Neural crest cell (in vitro differentiated cells): Measurements from ENCODE around the gene ITGA2B. TPM values are rescaled to one million over a fixed set of nuclear protein-coding genes. Genes with fewer than 3 reads are reported as not detected.

ENCODE experiments used
- DNase-seq: peaks from one replicate; pipeline ENCODE4 v3.0.0; 2021; ENCODE audit warnings: low read depth, mixed read lengths, low spot score
- H3K27ac Mint-ChIP-seq: one replicate; pipeline ENCODE4 v1.8.0; 2021; ENCODE audit warnings: mild to moderate bottlenecking, mixed read lengths; ENCODE audit not compliant: unreplicated experiment
- H3K27me3 Mint-ChIP-seq: 2 replicates; pipeline ENCODE4 v1.8.0; 2021; ENCODE audit warnings: low read depth, mild to moderate bottlenecking, mixed read lengths
- H3K36me3 Mint-ChIP-seq: 2 replicates; pipeline ENCODE4 v1.8.0; 2021; ENCODE audit warnings: low read depth, mild to moderate bottlenecking, mixed read lengths
- H3K4me1 Mint-ChIP-seq: 2 replicates; pipeline ENCODE4 v1.8.0; 2021; ENCODE audit warnings: mixed read lengths
- H3K4me3 Mint-ChIP-seq: one replicate; pipeline ENCODE4 v1.8.0; 2021; ENCODE audit warnings: mild to moderate bottlenecking, mixed read lengths
- H3K9me3 Mint-ChIP-seq: 2 replicates; pipeline ENCODE4 v1.8.0; 2021; ENCODE audit warnings: mixed read lengths
- total RNA-seq: library from RNA; stranded (reverse); gene quantifications from 2 replicates; pipeline ENCODE4 v1.2.1, GENCODE V29; 2021
- TF ChIP-seq, protein P1 (sequence below): fragments of 200-600 bp; sonication (generic); conservative IDR thresholded peaks from 2 replicates; pipeline ENCODE4 v1.5.0; 2021; ENCODE audit warnings: antibody characterized with exemption, mild to moderate bottlenecking

Gene ITGA2B
- total RNA-seq, 1 donor from 2014 or later, result 7.3 TPM

DNA sequence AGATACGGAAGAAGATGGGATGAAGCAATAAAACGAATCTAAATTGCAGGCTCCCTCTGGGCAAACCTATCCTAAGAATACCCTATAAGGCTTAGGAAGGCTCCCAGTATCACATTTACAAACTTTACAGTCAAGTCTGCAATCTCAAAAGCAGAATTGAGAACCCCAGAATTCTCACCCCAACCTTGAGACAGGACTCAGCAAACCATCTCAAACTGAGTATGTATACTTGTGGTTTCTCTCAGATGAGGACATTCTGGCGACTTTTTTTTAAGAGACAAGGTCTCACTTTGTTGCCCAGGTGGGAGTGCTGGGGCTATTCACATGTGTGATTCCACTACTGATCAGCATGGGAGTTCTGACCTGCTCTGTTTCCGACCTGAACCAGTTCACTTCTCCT lies 19.3 kb upstream of the ITGA2B start:
- no peaks in the 10 kb centered on the region for H3K9me3 Mint-ChIP-seq
- no peak overlapping the region for H3K27ac Mint-ChIP-seq
- no peaks in the 10 kb centered on the region for H3K4me1 Mint-ChIP-seq
- DNase-seq, result no peak
- H3K36me3 Mint-ChIP-seq, result peaks cover 6% of the 10 kb centered on the region
- H3K27me3 Mint-ChIP-seq, result no peaks in the 10 kb centered on the region
- no peak overlapping the region for H3K4me3 Mint-ChIP-seq
- TF ChIP-seq, protein P1, sequence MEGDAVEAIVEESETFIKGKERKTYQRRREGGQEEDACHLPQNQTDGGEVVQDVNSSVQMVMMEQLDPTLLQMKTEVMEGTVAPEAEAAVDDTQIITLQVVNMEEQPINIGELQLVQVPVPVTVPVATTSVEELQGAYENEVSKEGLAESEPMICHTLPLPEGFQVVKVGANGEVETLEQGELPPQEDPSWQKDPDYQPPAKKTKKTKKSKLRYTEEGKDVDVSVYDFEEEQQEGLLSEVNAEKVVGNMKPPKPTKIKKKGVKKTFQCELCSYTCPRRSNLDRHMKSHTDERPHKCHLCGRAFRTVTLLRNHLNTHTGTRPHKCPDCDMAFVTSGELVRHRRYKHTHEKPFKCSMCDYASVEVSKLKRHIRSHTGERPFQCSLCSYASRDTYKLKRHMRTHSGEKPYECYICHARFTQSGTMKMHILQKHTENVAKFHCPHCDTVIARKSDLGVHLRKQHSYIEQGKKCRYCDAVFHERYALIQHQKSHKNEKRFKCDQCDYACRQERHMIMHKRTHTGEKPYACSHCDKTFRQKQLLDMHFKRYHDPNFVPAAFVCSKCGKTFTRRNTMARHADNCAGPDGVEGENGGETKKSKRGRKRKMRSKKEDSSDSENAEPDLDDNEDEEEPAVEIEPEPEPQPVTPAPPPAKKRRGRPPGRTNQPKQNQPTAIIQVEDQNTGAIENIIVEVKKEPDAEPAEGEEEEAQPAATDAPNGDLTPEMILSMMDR, result no peak

DNA sequence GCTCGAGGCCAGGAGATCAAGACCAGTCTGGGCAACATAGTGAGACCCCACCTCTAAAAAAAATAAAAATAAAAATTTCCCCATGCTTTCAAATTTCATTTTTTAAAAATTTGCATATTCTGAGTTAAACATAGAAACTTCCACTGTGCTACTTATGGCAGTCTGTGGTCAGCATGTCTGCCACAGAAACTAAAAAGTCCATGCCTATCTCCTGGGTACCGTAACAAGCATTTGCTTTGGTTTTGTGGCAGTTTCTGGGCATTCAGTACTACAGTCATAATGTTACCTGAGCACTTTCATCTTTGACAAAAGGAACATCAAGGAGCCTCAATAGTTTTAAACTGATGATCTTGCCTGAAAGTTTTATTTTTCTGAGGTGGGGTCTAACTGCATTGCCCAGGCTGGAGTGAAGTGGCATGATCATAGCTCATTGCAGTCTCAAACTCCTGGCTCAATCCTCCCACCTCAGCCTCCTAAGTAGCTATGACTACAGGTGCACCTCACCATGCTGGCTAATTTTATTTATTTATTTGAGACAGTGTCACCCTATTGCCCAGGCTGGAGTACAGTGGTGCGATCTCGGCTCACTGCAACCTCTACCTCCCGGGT lies 13.2 kb upstream of the ITGA2B start:
- no peak overlapping the region for H3K27ac Mint-ChIP-seq
- DNase-seq, result no peak
- TF ChIP-seq, protein P1, result no peak
- no peaks in the 10 kb centered on the region for H3K9me3 Mint-ChIP-seq
- H3K27me3 Mint-ChIP-seq, result no peaks in the 10 kb centered on the region
- peaks cover 12% of the 10 kb centered on the region for H3K36me3 Mint-ChIP-seq
- no peaks in the 10 kb centered on the region for H3K4me1 Mint-ChIP-seq
- H3K4me3 Mint-ChIP-seq, result no peak overlapping the region

DNA sequence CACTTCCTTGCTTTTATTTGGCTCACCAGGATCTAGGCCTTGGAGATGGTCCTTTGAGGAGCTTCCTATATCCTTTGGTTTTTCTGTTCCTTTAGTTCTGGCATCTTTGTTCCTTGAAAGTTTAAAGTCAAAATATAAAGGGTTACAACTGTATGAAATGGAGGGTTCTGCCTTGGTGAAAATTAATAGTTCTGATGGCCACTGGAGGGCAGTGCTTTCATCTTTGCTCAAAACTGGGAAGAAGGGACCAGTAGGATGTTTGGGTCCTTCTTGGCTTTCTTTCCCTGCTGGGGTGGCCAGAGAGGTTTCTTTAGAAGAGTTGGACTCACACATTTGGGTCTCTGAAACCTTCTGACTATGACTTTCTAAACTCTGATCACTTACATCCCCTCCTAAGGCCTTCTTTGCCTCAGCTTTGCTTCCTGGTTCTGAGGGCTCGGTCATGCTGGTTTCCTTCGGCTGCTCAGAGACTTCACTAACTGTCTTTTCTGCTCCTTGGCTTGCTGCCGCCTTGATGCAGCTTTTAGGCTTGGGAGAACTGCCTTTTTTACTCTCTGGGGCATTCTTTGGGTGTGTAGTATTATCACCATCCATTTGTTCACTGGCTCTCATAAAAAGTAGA lies 10.9 kb upstream of the ITGA2B start:
- H3K27ac Mint-ChIP-seq, result no peak overlapping the region
- H3K4me1 Mint-ChIP-seq, result no peaks in the 10 kb centered on the region
- H3K27me3 Mint-ChIP-seq, result no peaks in the 10 kb centered on the region

DNA sequence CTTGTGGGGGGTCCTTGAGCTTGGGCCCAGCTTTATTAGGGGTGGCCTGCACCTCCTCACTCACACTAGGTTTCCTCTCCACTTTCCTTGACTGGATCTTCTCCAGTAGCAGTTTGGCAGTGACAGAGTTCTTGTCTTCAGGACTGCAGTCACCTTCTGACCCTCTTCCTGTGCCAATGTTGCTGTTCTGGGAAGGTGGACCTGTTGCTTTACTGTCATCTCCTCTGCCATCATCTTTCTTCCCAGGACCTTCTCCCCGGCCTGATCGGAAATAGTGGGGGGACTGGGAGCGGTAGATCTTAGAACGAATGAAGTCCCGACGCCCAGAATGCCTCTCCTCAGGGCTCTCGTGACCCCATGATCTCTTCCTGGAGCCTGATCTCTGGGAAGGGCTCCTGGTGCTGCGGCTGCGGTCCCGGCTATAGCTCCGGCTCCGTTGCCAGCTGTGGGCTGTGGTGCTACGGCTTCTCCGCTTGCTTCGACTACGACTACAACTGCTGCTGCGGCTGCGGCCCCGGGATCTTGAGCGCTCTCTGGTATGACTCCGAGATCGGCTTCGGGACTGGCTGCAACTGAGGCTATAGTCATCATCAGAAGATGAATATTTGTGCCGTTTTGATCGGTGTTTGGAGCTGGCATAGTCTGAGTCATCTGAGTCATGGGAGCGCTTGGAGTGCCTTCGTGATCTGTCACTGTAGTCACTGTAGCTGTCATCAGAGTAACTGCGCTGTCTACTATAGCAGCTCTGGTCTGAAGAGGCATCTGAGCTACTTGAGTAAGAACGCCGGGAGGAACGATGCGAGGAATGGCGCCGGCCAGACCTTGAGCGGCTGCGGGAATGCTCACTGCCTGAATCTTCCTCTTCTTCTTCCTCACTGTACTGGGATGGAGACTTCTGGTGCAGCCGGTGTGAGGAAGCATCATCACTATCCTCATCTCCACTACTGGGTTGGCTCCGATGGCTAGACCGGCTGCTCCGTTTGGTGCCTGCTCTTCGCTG lies 9.5 kb upstream of the ITGA2B start:
- peak overlapping the region; percentile 67 for H3K27ac Mint-ChIP-seq

More for the DNA sequence above, 10.9 kb upstream of the ITGA2B start:
- no peaks in the 10 kb centered on the region for H3K9me3 Mint-ChIP-seq
- H3K4me3 Mint-ChIP-seq, result peak overlapping the region; percentile 32
- peaks cover 16% of the 10 kb centered on the region for H3K36me3 Mint-ChIP-seq
- TF ChIP-seq, protein P1, result peak; percentile 61
- DNase-seq, result no peak

More for the DNA sequence above, 9.5 kb upstream of the ITGA2B start:
- peaks cover 16% of the 10 kb centered on the region for H3K36me3 Mint-ChIP-seq
- TF ChIP-seq, protein P1, result no peak
- no peak overlapping the region for H3K4me3 Mint-ChIP-seq
- no peaks in the 10 kb centered on the region for H3K27me3 Mint-ChIP-seq
- no peak for DNase-seq
- no peaks in the 10 kb centered on the region for H3K4me1 Mint-ChIP-seq
- no peaks in the 10 kb centered on the region for H3K9me3 Mint-ChIP-seq
